ENCODE measurements around the gene CDK6. TPM values are rescaled to one million over a fixed set of nuclear protein-coding genes. Genes with fewer than 3 reads are reported as not detected.

The CDK6 gene
- total RNA-seq, 1 experiment from 2014 or later, result 10.5 TPM

- POLR2A ChIA-PET (ENCODE audit: low non-redundant PET), result no interaction called here
- H3K27ac ChIP-seq (ENCODE audit: low read depth, low read length, poor library complexity, severe bottlenecking), result no peak overlapping the region
- no peaks in the 10 kb centered on the region for H3K9me3 ChIP-seq (ENCODE audit: low read depth, low read length, poor library complexity, severe bottlenecking)
- no TSS peak for BruUV-seq (replicated peaks)
- DNase-seq (ENCODE audit: low spot score), result no peak
- CTCF ChIA-PET, result interaction anchor here (1.1 kb wide), 1 partner anchor 127 kb away, joined by 3 read pairs; no protein-coding TSS in a partner anchor
- intact Hi-C loops (cut with micrococcal nuclease; ENCODE audit: unreplicated experiment), result no loop called here
- H3K4me1 ChIP-seq (ENCODE audit: insufficient read depth, low read length, poor library complexity, severe bottlenecking), result no peaks in the 10 kb centered on the region
- no peaks in the 10 kb centered on the region for H3K27me3 ChIP-seq (replicated peaks; ENCODE audit: insufficient read depth, low read depth, low read length, poor library complexity)
- no peak overlapping the region for H3K4me3 ChIP-seq (ENCODE audit: low read depth, low read length, poor library complexity, severe bottlenecking)
- H3K36me3 ChIP-seq (ENCODE audit: insufficient read depth, low read length, poor library complexity, severe bottlenecking), result no peaks in the 10 kb centered on the region
- TF ChIP-seq CTCF (conservative IDR thresholded peaks at IDR 0.05; ENCODE audit: low read depth, low read length) (no peak), EZH2 (IDR thresholded peaks at IDR 0.05; ENCODE audit: borderline replicate concordance, low read depth, low read length, poor library complexity, severe bottlenecking) (no peak)
Measured at GRCh38 chr7:92705831-92706230, 130.5 kb downstream of the CDK6 start.

GRCh38 chr7:92704858-92705257 lies 131.5 kb downstream of the CDK6 start:
- H3K4me1 ChIP-seq (ENCODE audit: insufficient read depth, low read length, poor library complexity, severe bottlenecking), result no peaks in the 10 kb centered on the region
- intact Hi-C loops (cut with micrococcal nuclease; ENCODE audit: unreplicated experiment), result no loop called here
- H3K27ac ChIP-seq (ENCODE audit: low read depth, low read length, poor library complexity, severe bottlenecking), result no peak overlapping the region
- TF ChIP-seq CTCF (conservative IDR thresholded peaks at IDR 0.05; ENCODE audit: low read depth, low read length) (no peak), EZH2 (IDR thresholded peaks at IDR 0.05; ENCODE audit: borderline replicate concordance, low read depth, low read length, poor library complexity, severe bottlenecking) (no peak)
- no peaks in the 10 kb centered on the region for H3K36me3 ChIP-seq (ENCODE audit: insufficient read depth, low read length, poor library complexity, severe bottlenecking)
- POLR2A ChIA-PET (ENCODE audit: low non-redundant PET), result no interaction called here
- no TSS peak for BruUV-seq (replicated peaks)
- H3K9me3 ChIP-seq (ENCODE audit: low read depth, low read length, poor library complexity, severe bottlenecking), result no peaks in the 10 kb centered on the region
- CTCF ChIA-PET, result no interaction called here
- H3K4me3 ChIP-seq (ENCODE audit: low read depth, low read length, poor library complexity, severe bottlenecking), result no peak overlapping the region
- no peak for DNase-seq (ENCODE audit: low spot score)
- no peaks in the 10 kb centered on the region for H3K27me3 ChIP-seq (replicated peaks; ENCODE audit: insufficient read depth, low read depth, low read length, poor library complexity)

- intact Hi-C loops (cut with micrococcal nuclease; ENCODE audit: unreplicated experiment), result no loop called here
Measured at GRCh38 chr7:92702535-92702934, 133.8 kb downstream of the CDK6 start.

More at GRCh38 chr7:92702535-92702934, 133.8 kb downstream of the CDK6 start:
- H3K4me1 ChIP-seq (ENCODE audit: insufficient read depth, low read length, poor library complexity, severe bottlenecking), result peaks cover 16% of the 10 kb centered on the region
- H3K27me3 ChIP-seq (replicated peaks; ENCODE audit: insufficient read depth, low read depth, low read length, poor library complexity), result no peaks in the 10 kb centered on the region
- BruUV-seq (replicated peaks), result no TSS peak
- ChIA-PET CTCF (no interaction called here), POLR2A (ENCODE audit: low non-redundant PET) (no interaction called here)
- DNase-seq (ENCODE audit: low spot score), result no peak
- no peak overlapping the region for H3K27ac ChIP-seq (ENCODE audit: low read depth, low read length, poor library complexity, severe bottlenecking)
- no peaks in the 10 kb centered on the region for H3K36me3 ChIP-seq (ENCODE audit: insufficient read depth, low read length, poor library complexity, severe bottlenecking)
- no peak for TF ChIP-seq EZH2 (IDR thresholded peaks at IDR 0.05; ENCODE audit: borderline replicate concordance, low read depth, low read length, poor library complexity, severe bottlenecking)
- no peak for TF ChIP-seq CTCF (conservative IDR thresholded peaks at IDR 0.05; ENCODE audit: low read depth, low read length)
- H3K9me3 ChIP-seq (ENCODE audit: low read depth, low read length, poor library complexity, severe bottlenecking), result no peaks in the 10 kb centered on the region
- H3K4me3 ChIP-seq (ENCODE audit: low read depth, low read length, poor library complexity, severe bottlenecking), result no peak overlapping the region

Data from A673 (cell line).